Stimulated activated CD4-positive, alpha-beta T cell treated with anti-CD3 and anti-CD28 coated beads, Interleukin-15, amount 100 ng/mL, for 1 hour (primary cell): ENCODE data around the gene OR51E2.
"Not testable (repeated sequence)": the region's sequence is repeated elsewhere in the genome, so short reads cannot be mapped to it uniquely, and the experiment has no call there.

Experiments used
- DNase-seq, 2 donors: peaks; one replicate each; pipeline ENCODE4 v3.0.0-alpha.2; 2020; ENCODE audit warnings: low read depth in 1 of 2, low spot score in 1 of 2

Gene OR51E2, protein sequence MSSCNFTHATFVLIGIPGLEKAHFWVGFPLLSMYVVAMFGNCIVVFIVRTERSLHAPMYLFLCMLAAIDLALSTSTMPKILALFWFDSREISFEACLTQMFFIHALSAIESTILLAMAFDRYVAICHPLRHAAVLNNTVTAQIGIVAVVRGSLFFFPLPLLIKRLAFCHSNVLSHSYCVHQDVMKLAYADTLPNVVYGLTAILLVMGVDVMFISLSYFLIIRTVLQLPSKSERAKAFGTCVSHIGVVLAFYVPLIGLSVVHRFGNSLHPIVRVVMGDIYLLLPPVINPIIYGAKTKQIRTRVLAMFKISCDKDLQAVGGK

DNA sequence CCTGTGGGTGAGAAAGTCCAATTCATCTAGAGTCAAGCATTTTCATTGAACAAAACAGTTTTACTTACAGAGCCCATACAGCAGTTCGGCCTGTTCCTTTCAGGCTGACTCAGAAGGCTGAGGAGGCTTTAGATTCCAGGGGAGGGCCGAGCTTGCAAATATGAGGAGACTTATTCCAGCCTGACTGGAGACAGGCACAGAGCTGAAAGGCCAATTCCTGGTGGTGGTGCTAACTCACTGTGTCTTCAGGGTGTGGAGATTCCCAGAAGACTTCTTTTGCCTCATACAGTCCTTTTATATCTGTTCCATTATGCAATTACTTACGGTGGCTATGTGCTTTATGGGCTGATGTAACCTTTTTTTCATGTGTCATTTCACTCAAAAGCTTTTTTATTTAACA is at the start of gene OR51E2:
TSS of gene OR51E2 (minus strand) at position 269 of the 400 bp plus-strand sequence. CDS start 15,142 bp downstream, outside the sequence.
- DNase-seq = no peak

DNA sequence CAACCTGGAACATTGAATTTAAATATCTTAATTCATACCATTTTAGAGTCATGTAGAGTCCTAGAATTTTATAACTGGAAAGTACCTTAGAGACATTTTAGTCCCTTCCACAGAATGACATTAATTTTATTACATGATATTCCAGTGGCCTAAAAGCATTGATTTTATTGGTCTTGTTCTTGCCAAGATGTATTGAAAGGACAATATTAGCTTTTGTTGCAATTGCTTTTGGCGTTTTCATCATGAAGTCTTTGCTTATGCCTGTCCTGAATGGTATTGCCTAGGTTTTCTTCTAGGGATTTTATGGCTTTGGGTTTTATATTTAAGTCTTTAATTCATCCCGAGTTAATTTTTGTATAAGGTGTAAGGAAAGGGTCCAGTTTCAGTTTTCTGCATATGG is 43.1 kb upstream of the OR51E2 start:
- DNase-seq = no peak

DNA sequence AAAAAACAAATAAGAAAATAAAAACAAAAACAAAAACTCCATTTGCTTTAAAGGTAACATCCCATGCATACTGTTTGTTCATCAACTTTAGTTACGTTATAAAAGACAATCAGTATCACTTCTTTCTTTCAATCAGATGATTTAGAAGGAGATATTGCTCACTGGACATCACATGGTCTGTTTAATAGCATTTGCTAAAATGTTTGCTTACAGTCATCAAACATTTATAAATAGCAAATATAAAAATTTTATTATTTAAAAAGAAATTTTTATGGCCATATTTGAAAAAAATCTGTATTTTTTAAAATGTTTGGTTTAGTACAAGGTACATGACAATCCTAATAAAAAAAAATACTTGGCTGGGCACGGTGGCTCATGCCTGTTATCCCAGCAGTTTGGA is 29.5 kb upstream of the OR51E2 start:
- DNase-seq = no peak

DNA sequence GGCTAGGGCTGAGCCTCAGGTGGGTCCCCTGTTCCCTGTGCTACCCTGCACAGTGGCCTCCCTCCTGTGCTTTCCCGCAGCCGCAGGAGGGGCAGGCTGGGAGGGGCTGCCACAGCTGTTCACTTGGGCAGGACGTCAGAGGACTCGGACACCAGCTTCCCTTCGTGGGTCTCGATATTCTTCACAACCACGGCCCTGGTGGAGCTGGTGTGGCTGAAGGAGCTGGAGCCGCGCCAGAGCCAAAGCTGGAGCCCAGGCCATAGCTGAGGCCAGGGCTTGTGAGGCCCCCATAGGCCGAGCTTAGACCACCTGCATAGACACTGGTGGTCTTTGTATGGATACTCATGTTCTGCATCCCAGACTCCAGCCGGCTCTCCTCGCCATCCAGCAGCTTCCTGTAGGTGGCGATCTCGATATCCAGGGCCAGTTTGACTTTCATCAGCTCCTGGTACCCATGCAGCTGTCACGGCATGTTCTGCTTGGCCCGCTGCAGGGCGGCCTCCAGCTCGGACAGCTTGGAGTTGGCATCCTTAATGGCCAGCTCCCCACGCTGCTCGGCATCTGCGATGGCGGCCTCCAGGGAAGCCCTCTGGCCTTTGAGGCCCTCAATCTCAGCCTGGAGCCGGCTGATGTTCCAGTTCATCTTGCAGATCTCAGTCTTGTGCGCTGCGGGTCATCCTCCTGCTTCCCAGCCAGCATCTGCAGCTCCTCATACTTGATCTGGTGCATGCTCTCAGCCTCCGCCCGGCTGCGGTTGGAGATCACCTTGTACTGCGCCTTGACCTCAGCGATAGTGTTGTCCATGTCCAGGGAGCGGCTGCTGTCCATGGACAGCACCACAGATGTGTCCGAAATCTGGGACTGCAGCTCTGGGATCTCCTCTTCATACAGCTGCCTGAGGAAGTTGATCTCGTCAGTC is 25.2 kb upstream of the OR51E2 start:
- not testable (repeated sequence) for DNase-seq

DNA sequence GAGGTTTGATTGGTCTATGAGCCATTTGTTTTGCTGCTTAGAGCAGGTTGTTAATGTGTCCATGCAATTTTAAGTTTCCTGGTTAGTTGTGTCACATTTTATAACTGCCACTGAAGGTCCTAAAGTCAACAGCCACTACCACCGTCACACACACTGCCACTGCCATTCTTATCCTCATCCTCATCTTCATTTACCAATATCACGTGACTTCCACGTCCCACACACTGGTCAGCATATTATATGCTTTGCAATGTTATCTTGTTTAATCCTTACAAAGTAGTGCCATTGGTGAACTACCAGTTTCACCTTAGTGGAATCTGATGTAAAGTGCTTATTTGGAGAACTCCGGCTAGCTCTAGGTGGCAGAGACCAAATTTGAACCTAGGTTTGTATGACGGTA is 16.6 kb upstream of the OR51E2 start:
- DNase-seq = no peak

DNA sequence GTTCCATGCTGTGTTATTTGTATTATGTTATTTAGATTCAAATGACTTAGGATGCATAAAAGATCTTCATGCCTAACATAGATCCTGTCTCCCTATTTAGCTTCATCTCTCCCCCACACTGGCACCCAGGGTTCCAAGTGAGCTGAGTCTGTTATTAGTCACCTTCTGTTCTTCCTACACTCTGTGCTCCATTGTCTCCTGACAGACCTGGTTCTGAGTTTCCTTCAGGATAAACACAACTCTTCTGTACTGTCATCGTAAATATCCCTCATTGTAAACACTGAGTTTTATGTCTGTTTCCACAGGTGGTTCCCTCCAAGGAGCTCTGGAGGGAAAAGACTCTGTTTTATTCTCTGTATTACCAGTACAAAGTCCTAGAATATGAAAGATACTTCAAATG is 15.6 kb upstream of the OR51E2 start:
- no peak for DNase-seq

DNA sequence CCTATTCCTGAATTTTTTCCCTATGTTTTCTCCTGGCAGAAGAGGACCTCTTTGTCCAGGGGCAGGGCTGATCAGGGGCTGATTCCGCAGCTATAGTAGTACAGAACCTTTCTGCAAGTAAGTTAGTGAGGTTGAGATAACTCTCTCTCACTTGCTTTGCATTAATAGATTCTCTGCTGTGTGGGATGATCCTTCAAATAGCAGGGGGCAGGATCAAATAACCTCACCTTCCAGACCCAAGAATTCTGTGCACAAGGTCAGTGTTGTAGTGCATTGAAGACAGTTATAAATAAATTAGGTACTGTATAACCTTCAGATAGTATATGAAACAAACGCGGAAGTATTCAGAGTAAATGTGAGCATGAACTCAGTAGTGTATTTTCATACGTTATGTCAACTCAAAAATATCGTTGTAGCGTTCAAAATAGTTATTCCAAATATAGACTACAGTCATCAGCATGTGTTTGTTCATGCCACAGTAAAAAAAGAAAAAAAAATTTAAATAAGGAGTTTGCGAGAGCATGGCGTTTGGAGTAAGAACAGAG is 7.2 kb upstream of the OR51E2 start:
- DNase-seq = no peak

DNA sequence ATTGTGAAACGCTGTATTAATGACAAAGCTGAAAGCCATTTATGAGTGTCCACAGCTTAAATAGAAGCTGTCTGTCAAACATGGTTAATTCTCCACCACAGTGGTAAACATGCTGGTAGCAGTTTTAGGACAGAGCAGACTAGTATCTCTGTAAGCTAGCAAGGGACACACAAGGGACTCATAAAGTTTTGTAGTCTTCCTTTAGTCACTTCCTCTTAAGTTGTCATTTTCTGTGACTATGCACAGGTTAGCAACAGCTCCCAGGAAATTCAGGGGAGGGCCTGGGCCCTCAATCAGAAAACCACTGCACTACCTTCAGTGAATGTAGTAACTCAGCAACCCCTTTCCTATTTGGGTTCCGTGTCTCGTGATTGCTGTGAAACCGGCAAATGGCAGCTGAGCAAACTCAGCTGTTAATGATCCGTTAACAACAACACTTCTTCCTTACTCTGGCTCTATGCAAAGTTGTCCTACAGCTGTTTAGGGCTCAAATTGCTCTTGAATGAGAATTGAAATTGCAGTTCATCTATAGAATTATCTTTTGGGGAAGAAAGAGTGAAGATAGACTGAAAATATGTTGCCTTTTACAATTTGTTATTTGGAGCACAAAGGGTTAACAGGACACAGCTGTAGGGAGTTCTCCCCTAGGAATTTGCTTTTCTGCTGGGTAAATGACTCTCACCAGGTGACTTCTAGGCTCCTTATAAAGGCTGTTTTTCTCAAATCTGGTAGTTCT is 6.6 kb upstream of the OR51E2 start, which contains the start of gene MMP26:
TSS of gene MMP26 (plus strand) at position 731 of the 736 bp plus-strand sequence.
- DNase-seq = no peak

DNA sequence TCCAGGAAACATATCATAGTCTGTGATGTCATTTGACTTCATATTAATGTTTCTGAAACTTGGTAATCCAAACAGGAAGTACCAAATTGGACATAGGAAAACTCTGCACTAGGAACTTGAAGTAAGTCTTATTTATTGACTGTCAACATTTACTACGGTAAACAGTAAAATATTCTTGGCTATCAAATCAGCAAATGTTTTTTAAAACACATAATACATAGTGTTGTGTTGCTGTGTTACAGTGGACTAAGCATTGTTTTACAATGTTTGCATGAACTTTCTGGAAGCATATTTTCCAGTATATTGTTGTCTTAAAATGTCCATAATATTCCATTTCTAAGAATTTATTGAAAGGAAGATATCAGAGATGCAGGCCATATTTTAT is 2.8 kb upstream of the OR51E2 start:
- DNase-seq = no peak

DNA sequence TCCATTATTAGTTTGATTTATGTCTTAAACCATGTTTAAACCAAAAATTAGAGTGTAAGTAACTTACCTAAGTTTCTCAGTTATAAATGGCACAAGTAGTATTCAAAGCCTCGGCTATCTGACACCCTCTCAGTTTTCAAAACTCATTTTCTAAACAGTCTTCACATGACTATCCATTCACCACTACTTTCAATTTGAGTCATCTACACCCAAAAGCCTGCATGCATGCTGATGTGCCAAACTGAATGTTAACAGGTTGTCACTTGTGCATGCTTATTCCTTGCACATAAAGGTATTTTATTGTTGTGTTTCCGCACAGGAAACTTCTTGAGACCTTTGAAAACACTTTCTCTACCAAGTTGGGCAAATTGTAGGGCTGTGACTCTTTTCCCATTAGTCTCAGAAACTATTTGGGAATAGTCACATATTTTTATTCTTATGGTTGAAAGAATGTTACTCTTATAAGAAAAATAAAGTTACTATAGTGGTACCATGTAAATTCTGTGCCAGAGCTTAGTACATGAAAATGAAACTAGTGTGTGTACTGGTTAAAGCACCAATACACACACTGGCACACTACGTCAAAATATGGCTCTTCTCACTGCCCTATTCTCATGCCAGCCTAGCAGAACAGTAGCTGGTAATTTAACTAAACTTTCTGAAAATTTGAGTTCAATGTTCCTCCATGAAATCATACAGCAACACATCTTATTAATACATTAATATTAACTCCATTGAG is 2.2 kb upstream of the OR51E2 start:
- DNase-seq = no peak

DNA sequence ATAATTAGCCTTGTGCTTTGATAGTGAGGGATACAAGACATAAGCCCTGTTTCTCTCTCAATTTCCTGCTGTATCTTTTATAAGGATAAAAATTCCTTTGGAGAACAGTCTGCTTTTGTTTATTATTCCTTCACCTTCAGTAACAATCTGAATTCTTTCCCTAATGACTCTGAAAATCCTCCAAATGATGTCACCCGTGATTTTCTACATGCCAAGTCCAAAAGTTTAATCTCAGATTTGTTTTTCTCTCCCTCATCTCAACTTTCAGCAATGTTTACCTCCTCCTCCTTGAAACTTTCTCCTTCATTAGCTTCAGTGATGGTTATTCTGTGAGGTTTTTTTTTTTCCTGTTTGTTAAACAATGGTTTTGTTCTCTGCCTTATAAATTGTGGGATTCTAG is 2.2 kb downstream of the OR51E2 start:
- no peak for DNase-seq

DNA sequence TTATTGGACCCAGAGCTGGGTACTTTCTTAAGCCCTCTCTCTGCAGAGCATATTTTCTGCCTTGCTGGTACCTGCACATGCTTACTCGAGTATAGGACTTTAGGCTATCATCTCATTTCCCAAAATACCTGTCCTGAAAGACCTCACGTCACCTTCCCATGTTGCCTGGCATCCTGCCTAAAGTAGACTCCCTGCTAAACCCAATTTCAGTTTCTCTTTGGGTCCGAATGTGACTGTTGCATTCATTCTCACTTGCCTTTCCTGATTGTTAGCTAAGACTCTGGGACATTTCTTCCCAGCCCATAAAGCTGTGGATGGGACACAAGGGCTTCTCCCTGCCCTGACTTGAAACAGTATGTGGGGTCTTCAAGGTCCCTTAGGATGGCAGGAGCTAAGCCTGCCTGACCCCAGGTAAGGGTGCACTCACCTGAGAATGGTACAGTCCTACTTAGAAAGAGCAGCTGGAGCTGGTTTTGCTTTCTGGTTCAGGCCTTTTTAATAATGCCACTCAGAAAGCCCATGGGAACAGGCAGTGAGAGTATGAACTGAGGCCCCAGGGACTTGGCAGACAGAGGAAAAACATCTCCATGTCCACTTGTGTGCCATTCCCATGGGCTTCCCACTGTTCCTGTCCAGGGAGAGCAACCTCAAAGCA is 12.9 kb downstream of the OR51E2 start:
- no peak for DNase-seq

DNA sequence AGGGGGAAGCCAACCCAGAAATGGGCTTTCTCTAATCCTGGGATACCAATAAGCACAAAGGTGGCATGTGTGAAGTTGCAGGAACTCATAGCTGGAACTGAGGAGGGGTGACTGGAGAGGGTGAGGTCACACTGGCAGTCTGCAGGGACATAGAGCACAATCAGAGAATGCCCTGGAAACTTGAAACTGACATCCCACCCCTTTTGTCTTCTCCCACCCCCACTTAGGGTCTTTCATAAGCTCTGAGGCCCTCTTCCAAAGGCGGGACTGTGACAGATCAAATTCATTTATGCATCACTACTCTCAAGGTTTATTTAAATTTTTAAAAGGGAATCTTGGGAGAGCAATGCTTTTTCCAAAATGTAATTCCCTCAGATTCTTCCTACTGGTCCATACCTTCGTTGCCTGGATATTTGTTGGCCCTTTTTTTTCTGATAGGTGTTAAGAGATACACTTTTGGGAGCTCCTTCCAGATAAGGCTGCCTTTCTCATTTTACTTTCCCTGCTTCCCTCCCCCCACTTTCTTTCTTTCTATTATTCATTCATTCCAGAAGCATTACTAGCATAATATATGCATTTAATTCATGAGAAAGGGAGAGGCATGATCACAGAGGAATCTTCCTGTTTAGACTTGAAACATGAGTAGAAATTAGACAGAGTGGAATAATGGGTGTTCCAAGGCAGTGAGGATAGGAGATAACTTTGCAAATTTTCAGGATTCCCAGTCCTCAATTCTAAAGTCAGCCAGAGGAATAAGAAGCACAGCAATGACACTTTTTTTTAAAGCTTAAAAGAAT is 14.8 kb downstream of the OR51E2 start:
- no peak for DNase-seq

DNA sequence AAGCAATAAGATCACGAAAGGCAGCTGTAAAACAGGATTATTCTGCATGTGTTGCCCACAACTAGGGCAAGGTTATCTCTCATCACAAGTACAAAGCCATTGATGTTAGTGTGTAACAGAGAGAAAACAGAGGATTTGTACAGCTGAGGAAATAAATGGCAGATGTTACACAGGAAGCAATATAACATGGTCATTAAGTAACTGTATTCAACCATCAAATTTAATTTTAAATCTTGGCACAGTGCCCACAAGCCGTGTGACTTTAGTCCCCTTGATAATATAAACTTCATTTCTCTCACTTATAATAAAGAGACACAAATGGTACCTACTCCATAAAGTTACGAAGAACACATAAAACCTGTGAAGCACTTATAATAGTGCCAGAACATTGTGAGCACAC is 17.3 kb downstream of the OR51E2 start:
- DNase-seq = no peak

DNA sequence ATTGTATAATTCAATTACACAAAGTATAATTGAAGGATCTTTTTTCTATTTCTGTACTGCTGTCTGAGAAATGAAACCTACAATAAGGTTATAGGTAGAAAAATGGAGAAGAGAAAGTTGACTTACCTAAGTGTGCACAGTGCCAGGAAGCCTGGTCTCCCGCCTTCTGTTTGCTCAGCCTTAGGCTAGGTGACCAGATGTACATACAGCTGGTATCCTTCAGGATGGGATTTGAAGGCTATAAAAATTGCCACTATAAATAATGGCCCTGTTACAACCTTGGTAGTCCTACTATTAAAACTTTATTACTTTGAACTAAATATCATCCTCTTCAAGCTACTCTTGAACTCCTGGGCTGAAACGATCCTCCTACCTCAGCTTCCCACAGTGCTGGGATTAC is 19.7 kb downstream of the OR51E2 start:
- DNase-seq = no peak

DNA sequence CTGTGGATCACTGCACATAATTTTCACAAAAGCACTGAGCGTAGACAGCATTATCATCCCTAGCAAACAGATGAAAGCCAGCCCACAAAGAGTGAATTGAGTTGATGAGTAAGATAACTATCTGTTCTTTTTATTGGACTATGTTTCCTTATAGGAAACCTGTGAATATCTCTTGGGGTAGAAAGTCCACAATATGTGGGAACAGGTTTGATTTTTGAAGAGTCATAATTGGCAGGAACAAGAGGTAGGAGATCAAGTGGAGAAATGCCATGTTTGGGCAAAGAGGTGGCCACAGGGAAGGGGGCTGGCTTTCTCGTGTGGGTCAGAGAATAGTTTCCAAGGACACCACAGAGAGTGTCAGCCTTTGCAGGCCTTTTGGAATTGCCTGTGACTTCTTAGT is 23.9 kb downstream of the OR51E2 start:
- DNase-seq = no peak

DNA sequence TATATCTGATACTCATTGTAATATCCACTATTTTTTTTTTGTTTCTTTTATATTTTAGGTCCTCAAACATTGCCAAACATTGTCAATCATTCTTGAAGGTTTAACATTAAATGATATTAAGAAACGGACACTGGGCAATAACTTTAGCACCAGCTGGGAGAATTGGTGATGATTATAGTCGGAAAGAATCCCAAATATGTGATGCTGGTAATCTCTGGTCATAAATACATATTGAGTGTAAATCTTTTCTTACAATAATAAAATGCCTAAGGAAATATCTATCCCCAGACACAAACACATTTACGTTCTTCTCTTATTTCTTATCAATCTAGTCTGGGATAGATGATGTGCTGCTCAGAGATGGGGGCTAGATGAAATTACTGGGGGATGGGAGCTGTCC is 25.2 kb downstream of the OR51E2 start:
- DNase-seq = no peak

DNA sequence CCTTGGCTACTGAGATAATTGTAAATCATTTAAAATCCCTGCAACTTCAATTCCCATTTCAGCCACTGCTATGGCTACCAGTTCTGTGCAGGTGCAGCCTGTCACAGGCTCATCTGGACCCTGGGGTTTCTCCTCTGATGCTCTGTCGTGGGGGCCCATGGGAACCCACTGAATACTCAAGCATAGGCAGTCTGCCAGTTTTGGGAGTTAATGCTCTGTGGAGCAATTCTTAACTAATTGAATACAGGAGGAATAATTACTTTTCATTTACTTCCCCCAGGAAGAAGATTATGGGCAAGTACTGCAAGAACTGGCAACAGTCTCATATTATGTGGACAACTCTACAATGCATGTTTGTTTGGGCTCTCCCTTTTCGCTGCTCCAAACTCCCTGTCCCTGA is 25.9 kb downstream of the OR51E2 start:
- no peak for DNase-seq

DNA sequence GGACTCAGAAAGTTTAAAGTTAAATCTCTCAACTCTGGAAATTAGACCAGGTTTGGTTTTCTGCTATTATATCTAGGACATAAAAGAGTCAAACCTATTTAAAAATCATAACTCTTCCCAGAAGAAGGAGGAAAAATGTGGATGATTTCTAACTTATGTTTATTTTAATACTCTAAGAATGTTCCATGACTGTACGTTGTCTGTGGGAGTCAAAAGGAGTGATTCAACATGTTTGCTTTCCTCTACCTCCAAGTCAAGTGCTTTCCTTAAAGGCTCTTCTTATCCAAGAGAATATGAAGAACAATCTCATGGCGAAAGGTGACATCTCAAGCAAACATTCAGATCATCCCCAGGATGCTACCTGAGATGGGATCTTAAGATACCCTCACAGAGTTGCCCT is 32.2 kb downstream of the OR51E2 start:
- DNase-seq = no peak
